Measurements from ENCODE around the gene CD36.

Gene CD36

GRCh38 chr7:80671744-80672143 lies 33.3 kb downstream of the CD36 start:
- no peak for DNase-seq (ENCODE audit: extremely low read depth, insufficient read length)
- Histone ChIP-seq H3K27me3 (replicated peaks; ENCODE audit: control insufficient read depth, insufficient read depth, low read length) (no peaks in the 10 kb centered on the region), H3K4me3 (replicated peaks; ENCODE audit: low read depth, low read length) (no peak overlapping the region), H3K36me3 (ENCODE audit: control insufficient read depth, insufficient read depth, low read length) (no peaks in the 10 kb centered on the region)
- TF ChIP-seq, protein P1, sequence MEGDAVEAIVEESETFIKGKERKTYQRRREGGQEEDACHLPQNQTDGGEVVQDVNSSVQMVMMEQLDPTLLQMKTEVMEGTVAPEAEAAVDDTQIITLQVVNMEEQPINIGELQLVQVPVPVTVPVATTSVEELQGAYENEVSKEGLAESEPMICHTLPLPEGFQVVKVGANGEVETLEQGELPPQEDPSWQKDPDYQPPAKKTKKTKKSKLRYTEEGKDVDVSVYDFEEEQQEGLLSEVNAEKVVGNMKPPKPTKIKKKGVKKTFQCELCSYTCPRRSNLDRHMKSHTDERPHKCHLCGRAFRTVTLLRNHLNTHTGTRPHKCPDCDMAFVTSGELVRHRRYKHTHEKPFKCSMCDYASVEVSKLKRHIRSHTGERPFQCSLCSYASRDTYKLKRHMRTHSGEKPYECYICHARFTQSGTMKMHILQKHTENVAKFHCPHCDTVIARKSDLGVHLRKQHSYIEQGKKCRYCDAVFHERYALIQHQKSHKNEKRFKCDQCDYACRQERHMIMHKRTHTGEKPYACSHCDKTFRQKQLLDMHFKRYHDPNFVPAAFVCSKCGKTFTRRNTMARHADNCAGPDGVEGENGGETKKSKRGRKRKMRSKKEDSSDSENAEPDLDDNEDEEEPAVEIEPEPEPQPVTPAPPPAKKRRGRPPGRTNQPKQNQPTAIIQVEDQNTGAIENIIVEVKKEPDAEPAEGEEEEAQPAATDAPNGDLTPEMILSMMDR (IDR thresholded peaks at IDR 0.05; ENCODE audit: insufficient read depth, low read length, poor library complexity, severe bottlenecking): no peak

DNA sequence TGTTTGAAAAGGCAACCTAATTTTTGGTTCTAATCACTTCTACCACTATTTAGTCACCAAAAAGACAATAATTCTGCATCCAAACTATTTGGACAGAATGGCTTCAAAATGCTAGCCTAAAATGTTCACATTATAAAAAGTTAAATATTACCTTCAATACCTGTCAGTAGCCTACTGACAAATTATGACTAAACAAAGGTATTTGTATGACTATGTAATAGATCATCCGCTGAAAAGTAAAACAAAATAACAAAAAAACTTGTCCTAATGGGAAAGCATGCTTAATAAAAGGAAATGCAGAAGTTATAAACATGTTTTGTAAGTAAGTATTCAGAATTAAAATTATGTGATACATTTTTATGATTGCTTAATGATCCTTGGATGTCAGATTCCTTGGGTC lies 36.6 kb downstream of the CD36 start:
- Histone ChIP-seq H3K36me3 (ENCODE audit: control insufficient read depth, insufficient read depth, low read length) (no peaks in the 10 kb centered on the region), H3K4me3 (replicated peaks; ENCODE audit: low read depth, low read length) (no peak overlapping the region), H3K27me3 (replicated peaks; ENCODE audit: control insufficient read depth, insufficient read depth, low read length) (no peaks in the 10 kb centered on the region)
- TF ChIP-seq, protein P1 (IDR thresholded peaks at IDR 0.05; ENCODE audit: insufficient read depth, low read length, poor library complexity, severe bottlenecking): no peak
- no peak for DNase-seq (ENCODE audit: extremely low read depth, insufficient read length)

DNA sequence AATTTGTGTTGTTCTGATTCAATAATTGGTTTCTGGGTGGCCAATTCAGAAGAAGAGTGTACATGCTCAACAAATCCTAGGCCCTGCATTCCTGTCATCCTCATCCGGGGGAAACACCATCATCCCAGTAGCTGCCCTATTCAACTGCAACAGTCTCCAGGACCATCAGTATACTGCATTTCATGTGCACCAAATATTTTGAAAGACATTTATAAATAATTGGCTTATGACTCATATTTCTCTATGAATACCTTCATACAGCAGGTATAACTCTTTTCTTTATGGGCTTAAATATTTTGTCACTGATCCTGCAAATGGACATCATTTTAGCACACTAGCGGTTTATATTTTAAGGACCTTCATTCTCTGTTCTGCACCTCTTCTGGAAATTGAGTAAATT lies 38.0 kb downstream of the CD36 start:
- DNase-seq (ENCODE audit: extremely low read depth, insufficient read length): no peak
- Histone ChIP-seq H3K27me3 (replicated peaks; ENCODE audit: control insufficient read depth, insufficient read depth, low read length) (no peaks in the 10 kb centered on the region), H3K4me3 (replicated peaks; ENCODE audit: low read depth, low read length) (no peak overlapping the region), H3K36me3 (ENCODE audit: control insufficient read depth, insufficient read depth, low read length) (no peaks in the 10 kb centered on the region)
- TF ChIP-seq, protein P1 (IDR thresholded peaks at IDR 0.05; ENCODE audit: insufficient read depth, low read length, poor library complexity, severe bottlenecking): no peak

GRCh38 chr7:80677629-80678028 lies 39.2 kb downstream of the CD36 start:
- no peak for DNase-seq (ENCODE audit: extremely low read depth, insufficient read length)
- Histone ChIP-seq H3K27me3 (replicated peaks; ENCODE audit: control insufficient read depth, insufficient read depth, low read length) (no peaks in the 10 kb centered on the region), H3K36me3 (ENCODE audit: control insufficient read depth, insufficient read depth, low read length) (no peaks in the 10 kb centered on the region), H3K4me3 (replicated peaks; ENCODE audit: low read depth, low read length) (no peak overlapping the region)
- TF ChIP-seq, protein P1 (IDR thresholded peaks at IDR 0.05; ENCODE audit: insufficient read depth, low read length, poor library complexity, severe bottlenecking): no peak

DNA sequence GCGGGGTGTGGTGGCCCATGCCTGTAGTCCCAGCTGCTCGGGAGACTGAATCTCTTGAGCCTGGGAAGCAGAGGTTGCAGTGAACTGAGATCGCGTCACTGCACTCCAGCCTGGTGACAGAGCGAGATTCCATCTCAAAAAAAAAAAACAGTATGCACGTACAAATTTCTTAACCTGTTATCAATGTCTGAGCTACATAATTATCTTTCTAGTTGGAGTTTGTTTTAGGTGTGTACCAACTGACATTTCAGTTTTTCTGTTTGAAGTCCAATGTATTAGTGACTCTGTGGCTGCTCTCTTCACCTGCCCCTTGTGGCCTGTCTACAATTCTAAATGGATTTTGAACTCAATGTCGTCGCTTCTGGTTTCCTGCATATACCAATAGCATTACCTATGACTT lies 40.3 kb downstream of the CD36 start:
- no peak for DNase-seq (ENCODE audit: extremely low read depth, insufficient read length)
- Histone ChIP-seq H3K27me3 (replicated peaks; ENCODE audit: control insufficient read depth, insufficient read depth, low read length) (no peaks in the 10 kb centered on the region), H3K36me3 (ENCODE audit: control insufficient read depth, insufficient read depth, low read length) (no peaks in the 10 kb centered on the region), H3K4me3 (replicated peaks; ENCODE audit: low read depth, low read length) (no peak overlapping the region)
- TF ChIP-seq, protein P1 (IDR thresholded peaks at IDR 0.05; ENCODE audit: insufficient read depth, low read length, poor library complexity, severe bottlenecking): no peak
